GM18502 (cell line): Measurements from ENCODE around the gene MCL1.
A peak's percentile ranks its signal among the peaks of the same experiment; 100 is the strongest.
"Not testable (repeated sequence)": the region's sequence is repeated elsewhere in the genome, so short reads cannot be mapped to it uniquely, and the experiment has no call there.

Source experiments
- ATAC-seq: cut with Tn5 transposase; IDR thresholded peaks from one replicate; pipeline ENCODE4 v1.9.1; 2021; ENCODE audit warnings: mild to moderate bottlenecking; ENCODE audit not compliant: unreplicated experiment, poor library complexity

Gene MCL1

DNA sequence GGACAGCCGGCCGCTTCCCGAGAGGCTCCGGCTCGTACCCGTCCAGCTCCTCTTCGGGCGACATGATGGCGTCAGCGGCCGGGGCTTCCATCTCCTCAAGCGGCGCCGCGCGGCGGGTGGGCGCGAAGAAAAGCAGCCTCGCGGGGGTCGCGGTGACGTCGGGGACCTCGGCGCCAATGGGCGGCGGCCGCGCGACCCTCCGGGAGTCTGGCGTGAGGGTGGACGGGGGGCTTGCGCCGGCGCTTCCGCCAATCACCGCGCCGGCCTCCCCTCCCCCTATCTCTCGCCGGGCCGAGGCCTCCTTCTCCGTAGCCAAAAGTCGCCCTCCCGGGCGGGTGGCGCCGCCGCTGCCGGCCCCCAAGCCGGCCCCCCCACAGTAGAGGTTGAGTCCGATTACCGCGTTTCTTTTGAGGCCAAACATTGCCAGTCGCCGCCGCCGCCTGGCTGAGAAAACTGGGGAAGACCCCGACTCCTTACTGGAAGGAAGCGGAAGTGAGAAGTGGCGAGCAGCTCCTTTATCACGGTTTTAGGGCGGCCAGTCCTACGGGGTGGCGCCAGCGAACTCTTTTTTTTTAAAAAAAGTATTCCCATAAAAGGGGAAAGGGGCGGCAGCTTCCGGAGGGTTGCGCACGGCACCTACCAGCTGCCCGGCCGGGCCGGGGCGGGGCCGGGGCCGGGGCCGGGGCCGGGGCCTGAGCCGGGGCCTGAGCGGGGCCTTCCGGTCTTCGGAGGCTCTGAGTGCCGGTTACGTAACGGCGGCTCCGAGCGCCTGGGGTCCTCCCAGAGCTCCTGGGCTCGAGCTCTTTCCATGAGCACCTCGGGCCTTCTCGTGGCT, at the start of gene MCL1:
Gene MCL1, minus strand, starts transcription at position 501 of the 835 bp plus-strand sequence. Its CDS starts 80 bp downstream, at position 421.
- peak; percentile 90 for ATAC-seq

DNA sequence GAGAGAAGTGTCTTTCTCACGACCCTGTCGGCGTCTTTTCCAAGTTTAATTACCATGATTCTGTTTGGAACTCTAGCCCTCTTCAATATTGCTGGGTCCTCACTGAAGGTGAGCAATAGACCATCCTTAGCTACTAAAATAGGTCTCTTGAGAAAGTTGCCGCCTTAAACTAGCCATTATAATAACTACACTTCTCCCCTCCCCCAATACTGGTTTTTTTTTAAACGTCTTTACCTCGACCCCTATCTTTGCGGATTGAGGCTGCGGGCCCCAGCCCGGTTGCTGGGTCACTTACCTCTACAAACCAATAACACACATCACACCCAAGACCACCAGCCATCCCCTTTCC, 49.3 kb upstream of the MCL1 start:
- ATAC-seq: peak; percentile 2

DNA sequence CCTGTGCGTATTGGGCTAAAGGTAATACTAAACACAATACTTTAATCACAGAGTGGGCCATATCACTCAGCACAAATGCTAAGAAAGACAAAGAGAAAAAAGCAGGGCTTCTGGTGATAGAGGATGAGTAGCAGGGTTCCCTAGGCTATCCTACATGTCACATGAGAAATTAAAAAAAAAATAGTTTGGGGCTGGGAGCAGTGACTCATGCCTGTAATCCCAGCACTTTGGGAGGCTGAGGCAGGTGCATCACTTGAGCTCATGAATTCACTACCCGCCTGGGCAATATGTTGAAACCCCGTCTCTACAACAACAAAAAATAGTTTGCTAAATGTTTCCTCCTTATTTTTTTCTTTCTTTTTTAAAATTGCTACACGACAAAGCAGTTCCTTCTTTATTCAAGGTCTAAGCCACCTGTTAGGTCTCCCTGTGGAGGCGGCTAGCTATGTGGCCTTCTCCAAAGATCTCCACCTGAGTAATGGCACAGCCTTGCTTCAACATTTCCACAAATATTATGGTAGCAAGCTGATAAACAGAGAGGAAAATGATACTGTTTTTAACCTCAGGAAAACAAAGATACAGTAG, 48.5 kb upstream of the MCL1 start:
- no peak for ATAC-seq

DNA sequence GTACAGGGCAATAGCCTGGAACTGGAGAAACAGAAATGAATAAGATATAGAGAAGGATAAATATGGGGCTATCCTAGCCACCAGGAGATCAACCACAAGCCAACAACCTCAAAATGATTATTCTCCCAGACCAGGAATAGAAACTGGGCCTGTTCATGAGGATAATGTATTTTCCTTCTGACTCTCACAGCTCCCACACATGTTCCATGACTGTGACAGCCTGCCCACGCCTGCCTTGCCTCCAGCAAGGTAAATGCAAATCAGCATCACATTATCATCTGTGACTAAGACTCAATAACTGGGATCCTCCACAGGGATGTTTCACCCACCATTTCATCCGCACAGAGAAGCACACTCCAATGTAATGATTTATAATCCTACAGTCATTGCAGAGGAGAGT, 46.7 kb upstream of the MCL1 start:
- ATAC-seq: no peak

DNA sequence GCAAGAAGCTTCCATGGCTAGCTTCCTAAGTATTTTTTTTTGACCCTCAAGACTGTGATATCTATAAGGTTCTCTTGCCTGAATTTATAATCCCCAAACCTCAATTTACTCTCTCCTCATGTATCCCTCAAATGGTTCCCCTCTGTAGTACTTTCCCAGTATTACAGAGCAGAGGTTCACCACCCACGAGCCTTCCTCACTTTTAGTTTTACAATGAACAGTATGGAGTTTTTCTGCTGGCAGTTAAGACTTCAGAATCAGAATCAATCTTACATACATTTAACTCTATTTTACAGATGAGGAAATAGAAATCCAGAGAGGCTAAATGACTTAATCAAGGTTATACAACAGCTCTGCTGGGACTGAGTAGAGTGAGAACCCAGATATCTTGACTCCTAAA, 45.1 kb upstream of the MCL1 start:
- ATAC-seq: not testable (repeated sequence)

DNA sequence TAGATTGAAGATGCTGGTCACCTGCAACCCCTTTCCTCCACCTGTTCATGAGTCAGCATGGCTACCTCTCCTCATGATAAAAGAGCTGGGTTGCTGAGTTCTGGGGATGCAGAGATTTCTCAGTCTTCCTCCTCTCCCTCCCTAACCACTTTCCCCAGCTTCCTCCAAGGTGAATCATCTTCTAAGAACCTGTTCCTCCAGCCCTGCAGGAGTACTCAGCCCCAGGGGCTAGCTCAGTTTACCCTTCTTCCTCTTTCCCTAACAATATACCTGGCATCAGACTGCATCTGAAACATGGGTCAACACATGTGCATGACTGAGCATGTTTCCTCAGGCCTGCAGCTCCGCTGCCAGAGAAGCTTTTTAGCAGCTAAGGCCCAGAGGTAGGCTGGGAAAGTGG, 44.7 kb upstream of the MCL1 start:
- ATAC-seq: not testable (repeated sequence)

DNA sequence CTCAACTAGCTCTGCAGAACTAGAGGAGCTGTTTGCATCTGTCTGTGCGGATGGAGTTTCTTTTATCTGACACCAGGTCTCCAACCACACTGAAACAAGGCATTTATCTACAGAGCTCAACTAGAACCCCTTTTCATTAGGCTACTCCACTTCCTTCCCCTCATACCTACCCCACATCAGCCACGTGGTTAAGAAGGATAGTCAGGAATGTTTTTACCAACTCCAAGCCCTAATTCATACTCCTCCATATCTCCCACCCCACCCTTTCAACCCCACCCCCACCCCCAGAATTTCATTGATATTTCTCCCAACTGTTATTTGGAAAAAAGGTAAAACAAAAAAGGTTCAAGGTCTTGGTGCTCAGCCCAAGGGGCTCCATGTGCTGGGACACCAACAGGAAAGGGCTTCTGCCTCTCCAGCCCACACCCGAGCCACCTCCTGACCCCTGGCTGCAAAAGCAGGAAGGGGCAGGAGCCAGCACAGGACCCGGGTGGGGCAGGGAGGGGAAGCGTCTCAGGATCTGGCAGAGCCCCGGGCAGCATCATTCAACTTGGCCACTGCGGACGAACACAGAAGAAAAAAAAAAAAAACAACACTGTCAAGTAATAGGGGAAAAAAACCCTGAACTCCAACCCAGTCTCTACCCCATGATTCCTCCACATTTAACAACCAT, 43.0 kb upstream of the MCL1 start:
- ATAC-seq: no peak

DNA sequence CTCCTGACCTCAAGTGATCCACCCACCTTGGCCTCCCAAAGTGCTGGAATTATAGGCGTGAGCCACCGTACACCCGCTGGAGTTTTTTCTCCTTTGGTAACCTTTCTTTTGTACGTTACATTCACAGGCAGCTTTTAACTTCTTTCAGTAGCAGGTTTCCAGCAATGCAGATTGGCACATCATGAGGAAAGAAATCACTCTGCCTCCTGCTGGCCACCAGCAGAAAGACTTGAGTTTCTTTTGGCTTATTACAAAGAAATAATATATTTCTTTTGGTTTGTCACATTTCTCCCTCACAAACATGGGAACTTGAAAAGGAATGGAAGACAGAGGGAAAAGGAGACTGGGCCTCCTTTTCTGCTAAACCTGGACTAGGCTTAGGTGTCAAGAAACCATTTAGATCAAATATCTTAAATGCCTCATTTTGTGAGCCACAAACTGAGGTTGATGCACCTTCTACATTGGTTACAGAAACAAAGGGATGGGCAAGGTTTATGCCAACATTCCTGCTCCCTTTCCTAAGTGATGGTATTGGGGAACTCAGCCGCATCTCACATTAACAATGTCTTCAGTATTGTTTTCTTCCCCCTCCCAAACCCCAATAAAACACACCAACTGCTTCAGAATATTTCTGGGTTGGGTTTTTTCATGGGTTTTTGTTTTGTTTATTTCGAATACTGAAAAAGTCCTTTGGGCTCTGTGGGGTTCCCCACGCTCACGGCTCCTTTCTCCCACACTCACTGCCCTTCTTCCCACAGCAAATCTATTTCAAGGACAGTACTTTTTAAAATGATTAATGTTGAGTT, 42.3 kb upstream of the MCL1 start:
- ATAC-seq: no peak

DNA sequence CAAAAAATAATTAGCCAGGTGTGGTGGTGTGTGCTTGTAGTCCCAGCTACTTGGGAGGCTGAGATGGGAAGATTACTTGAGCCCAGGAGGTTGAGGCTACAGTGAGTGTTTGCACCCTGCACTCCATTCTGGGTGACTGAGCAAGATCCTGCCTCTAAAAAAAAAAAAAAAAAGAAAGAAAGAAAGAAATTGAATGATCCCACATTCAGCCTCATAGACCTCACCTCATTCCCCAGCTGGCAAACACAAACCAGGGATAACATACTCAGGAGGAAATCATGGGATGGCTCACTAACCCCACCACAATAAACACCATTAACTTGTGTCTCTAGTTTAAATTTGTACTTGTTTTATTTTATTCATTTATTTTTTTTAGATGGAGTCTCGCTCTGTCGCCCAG, 41.5 kb upstream of the MCL1 start:
- no peak for ATAC-seq

DNA sequence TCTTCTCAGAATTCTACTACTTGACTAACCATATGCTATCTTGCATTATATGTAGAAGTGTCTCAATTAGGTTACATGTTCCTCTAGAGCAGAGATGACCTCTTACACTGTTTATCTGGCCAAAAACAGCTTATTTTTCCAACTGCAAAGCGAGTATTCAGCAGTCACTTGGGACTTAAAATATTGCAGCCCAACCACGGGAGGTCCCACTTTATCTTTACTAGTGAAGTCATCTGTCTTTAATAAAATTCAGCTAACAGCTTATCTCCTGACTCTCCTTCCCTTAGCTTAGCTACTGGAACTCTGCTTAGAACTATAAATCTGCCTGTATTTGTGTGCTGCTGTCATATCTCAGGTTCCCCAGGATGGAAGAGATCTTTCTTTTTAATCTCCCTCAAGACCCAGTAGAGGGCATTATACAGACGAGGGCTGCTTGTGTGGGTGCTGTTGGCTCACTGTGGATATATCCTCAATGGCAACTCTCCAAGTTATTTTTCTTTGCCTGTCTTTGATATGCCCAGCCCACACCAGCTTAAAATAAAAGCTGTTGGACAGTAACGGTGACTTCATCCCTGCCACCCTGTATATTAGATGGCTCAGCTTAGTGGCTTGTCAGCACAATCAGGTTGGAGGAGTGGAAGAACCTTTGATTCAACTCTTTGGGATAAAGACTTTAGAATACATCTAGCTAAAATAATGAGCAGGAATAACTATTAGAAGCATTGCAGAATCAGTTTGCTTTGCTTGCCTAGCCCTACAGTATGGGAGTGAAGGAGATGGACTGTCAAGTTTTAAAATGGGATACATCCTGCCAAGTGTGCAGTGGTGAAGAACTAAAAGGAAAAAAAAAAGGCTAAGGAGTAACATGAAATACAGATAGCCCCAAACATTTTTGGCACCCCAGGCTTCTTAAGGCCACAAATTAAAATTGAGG, 40.4 kb upstream of the MCL1 start:
- ATAC-seq: no peak

DNA sequence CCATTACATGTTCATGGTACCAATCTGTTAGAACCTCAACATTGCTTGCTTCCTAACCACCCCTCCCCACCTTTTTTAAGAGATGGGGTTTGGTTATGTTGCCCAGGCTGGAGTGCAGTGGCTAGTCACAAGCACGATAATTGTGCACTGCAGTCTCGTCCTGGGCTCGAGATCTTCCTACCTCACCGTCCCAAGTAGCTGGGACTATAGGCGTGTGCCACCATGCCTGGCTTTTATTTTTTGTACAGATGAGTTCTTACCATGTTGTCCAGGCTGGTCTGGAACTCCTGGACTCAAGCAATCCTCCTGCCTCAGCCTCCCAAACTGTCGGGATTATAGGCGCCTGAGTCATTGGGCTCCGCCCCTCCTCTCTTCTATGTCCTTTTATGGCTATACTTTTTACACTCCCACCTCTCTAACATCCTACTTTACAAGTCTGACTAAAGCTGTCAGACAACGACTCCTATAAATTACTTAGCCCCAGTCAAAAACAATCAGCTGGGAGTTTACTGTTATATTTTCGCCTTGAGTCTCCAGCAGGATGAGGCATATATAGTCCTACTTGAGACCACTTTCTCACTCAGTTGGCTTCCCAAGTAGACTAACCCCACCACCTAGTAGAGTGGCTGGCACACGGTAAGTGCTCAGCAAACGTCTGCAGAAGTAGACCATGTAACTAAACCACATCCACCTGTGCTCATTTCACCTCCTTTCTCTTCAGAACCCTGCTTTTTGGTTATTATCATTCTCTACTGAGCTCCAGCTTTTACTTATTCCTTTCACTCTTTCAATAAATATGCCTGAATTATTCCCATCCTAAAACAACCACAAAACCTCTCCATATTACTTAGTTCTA, 36.2 kb upstream of the MCL1 start:
- ATAC-seq: no peak

DNA sequence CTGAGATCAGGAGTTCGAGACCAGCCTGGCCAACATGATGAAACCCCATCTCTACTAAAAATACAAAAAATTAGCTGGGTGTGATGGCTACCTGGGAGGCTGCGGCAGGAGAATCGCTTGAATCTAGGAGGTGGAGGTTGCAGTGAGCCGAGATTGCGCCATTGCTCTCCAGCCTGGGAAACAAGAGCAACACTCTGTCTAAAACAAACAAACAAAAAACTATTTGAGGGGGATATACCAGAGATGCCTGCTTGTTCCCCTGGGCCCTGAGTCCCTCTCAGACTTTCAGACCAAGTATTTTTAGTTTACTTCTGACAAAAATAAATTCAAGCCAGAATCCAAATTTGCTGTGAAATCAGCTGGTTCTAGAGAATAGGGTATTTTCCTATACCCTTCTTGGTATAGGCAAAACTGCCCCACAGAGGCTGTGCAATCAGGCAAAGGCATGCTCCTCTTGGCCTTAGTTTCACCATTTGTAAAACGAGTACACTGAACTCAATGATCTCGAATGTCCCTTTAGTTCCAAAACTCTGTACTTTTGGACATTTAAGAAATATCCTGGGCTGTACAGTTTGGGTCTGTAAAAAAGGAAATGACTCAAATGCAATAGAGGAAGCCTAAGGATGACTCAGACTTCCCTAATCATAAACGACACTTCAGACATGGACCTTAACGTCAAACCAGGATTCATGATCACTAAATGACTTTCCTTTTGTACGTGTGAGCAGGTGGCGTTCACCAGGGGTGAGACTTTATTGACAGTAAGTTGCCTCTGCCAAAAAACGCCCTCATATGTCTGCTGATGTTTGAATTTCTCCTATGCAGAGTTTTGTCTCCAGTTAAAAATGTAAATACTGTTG, 33.9 kb upstream of the MCL1 start:
- ATAC-seq: no peak

DNA sequence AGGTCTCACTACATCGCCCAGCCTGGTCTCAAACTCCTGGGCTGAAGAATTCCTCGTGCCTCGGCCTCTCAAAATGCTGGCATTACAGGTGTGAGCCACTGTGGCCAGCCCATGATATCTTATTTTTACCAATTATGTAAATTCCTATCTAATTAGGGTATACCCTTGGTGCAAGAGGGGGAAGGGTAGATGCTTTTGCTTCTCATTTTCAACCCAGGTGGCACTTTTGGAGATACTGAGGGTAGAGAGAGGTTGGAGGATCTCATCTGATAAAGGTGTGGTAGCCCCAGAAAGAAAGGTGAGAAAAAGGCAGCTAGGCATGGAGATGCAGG, 32.6 kb upstream of the MCL1 start:
- no peak for ATAC-seq

DNA sequence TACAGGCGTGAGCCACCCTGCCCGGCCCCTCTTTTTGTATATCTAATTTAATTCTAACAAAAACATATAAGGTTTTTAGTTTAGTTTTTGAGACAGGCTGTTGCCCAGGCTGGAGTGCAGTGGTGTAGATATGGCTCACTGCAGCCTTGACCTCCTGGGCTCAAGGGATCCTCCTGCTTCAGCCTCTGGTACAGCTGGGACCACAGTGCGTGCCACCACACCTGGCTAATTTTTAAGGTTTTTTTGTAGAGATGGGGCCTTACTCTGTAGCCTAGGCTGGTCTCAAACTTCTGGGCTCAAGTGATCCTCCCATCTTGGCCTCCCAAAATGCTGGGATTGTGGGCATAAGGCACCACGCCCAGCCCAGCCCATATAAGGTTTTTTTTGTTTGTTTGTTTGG, 31.2 kb upstream of the MCL1 start:
- ATAC-seq: no peak

DNA sequence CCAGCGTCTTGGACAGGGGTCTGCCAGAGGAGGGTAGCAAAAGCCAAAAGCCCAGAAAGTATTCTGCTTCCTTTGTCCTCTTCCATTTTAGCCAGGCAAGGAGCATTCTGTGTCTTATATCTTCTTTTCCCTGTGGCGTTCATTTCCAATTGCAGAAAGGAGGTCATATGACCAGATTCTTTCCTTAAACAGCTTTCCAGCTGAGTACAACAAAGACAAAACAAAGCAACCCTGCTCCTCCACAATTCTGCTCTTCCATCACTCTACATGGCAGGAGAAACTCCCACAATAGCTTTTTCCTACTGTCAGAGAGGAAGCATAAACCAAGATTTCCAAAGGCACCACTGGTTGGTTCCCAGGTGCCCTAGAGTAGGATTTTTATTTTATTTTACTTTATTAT, 30.3 kb upstream of the MCL1 start:
- ATAC-seq: no peak

DNA sequence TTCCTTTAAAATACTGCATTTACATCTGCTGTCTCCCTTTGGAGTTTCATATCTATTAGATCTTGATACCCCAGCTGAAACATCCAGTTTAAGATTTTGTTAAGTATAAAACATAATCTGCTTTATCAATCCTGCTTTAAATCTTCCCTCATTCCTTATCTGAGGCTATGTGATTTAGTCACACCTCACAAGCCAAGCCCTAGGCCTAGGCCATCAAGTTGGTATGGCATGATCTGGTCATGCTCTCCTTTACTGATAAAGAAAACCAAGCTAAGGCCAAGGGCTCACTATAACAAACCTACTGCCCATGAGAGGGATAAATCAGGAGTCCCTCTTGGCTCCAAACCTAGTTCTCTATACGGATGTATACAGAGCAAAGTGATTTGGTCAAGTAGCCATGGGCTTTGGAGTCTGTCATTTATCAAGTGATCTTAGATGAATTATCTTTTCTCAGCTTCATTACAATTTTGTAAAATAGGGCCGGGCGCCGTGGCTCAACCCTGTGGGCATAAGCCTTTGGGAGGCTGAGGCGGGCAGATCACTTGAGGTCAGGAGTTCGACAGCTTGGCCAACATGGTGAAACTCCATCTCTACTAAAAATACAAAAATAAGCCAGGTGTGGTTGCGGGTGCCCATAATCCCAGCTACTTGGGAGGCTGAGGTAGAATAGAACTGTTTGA, 27.2 kb upstream of the MCL1 start:
- ATAC-seq: no peak

DNA sequence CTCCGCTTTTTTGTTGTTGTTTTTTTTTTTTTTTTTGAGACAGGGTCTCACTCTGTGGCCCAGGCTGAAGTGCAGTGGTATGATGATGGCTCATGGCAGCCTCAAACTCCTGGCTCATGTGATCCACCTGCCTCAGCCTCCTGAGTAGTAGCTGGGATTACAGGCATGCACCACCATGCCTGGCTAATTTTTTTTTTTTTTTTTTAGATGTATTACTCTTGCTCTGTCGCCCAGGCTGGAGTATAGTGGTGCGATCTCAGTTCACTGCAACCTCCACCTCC, 26.0 kb upstream of the MCL1 start:
- not testable (repeated sequence) for ATAC-seq

DNA sequence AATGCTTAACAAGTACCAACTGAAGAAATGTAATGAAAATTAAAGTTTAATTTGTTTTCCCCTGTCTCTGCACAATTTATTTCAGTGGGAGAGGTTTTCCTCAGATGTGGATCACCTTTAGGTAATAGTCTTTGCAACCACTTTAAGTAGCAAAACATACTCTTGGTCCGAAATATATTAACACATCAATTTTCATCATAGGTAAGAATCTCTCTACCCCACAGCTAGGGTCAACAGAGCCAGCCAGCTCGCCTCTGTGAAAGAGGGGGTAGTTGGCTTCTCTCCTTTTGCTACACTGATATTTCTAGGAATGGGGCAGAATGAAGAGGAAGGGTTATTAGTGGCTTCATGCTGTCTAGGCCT, 24.8 kb upstream of the MCL1 start:
- no peak for ATAC-seq
